NCI-H774 (cell line): ENCODE results near the gene APOBEC3F.
"Not testable (repeated sequence)": the region's sequence is repeated elsewhere in the genome, so short reads cannot be mapped to it uniquely, and the experiment has no call there.

Experiments
- DNase-seq: peaks from one replicate; lab custom pipeline; 2025; lab: John Stamatoyannopoulos, UW

Gene APOBEC3F

DNA sequence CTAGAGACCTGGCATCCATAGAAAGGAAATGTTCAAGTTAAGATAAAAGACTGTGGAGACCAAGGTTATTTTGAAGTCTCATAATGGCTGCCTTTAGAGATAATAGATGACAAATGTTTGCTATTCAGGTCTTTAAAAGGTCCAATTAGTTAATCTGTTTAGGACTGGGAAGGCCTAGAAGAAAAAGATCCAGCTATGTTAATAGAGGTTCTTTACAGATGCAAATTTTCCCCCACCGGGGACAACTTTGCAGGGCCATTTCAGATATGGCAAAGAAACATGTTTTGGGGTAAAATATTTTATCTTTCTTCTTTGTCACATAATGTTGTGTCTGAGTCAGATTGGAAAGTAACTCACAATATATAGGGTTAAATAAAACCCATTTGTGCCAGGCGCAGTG, 33.3 kb downstream of the APOBEC3F start:
- no peak for DNase-seq

DNA sequence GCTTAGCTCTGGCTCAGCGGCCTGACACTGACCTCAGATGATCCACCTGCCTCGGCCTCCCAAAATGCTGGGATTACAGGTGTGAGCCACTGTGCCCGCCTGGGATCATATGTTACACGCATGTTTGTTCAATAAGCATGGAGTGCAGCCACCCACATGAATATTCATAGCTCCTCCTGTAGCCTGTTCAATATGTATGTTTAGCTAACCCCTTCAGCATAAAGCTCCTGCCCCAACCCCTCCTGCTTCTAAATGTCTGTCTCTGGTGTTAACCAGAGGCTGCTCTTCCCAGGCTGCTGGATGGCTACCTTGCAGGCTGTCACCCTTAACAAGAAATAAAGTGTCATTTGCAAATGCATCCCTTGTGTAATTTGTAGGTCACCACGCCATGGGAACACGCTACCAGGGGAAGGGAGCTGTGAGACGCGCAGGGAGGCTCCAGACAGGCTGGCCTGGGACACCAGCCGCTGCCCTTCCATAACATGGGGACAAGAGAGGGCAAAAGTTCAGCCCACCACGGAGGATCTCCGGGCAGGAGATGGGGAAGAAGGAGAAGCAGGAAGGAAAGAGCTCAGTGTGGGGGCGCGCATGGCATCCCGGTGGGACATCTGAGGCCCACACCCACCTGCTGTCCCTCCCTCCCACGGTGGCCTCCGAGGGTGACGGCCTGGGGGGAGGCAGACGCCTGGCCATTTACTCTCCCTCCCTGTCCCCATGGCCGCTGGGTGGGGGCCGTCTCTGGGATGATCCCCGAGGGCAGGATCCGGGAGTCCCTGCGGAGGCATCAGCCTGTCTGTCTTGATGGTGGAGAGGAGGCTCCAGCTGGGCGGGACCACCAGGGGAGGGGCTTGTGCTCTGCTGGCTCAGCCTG, 35.7 kb downstream of the APOBEC3F start:
- not testable (repeated sequence) for DNase-seq

DNA sequence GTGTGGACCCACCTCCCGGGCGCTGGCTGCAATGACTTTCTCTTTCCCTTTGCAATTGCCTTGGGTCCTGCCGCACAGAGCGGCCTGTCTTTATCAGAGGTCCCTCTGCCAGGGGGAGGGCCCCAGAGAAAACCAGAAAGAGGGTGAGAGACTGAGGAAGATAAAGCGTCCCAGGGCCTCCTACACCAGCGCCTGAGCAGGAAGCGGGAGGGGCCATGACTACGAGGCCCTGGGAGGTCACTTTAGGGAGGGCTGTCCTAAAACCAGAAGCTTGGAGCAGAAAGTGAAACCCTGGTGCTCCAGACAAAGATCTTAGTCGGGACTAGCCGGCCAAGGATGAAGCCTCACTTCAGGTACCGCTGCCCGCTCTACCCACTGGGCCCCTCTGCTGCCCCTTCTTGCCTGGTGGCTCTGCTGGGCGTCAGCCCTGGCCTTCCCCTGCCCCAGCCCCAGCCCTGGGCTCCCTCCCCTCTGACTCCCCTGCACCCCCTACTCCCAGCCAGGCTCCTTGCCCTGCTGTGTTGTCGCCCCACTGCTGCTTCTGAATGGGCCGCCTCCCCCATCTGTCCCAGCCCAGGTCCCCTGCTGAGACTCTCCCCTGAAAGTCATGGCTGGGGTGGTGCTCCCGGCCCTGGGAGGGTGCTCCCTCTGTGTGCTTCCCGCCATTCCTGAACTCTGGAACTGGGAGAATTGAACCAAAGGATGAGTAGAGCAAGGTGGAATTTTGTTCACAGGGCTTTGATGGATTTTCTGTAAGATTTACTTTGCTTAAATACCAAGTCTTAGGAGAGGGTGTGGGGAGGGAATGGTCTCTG, 36.6 kb downstream of the APOBEC3F start, which contains the start of gene APOBEC3G:
TSS of gene APOBEC3G (plus strand) at position 250 of the 815 bp plus-strand sequence. CDS start at position 337, 87 bp downstream.
- DNase-seq: not testable (repeated sequence)

DNA sequence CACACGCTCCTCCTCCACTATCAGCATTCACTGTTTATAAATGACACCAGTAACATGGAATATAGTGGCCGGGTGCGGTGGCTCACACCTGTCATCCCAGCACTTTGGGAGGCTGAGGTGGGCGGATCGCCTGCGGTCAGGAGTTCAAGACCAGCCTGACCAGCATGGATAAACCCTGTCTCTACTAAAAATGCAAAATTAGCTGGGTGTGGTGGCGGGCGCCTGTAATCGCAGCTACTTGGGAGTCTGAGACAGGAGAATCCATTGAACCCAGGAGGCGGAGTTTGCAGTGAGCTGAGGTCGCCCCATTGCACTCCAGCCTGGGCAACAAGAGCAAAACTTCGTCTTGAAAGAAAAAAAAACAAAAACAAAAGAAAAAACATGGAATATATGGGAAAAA, 37.2 kb downstream of the APOBEC3F start:
- DNase-seq: not testable (repeated sequence)

DNA sequence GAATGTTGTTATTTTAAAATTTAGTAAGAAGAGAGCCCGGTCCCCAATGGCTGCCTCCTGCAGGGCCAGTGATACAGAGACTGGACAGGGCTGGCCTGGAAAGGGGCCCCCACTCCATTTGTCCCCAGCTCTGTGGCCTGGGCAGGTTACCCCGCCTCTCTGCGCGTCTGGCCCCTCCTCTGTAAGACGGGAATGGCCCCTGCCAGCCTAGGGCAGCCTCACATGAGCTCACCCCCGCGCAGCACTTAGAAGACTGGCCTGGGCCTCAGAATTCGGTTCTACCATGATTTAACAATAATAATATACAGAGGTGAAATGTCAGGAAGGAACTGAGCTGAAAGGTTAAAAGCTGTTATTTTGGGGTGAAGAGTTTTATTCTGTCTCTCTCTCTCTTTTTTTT, 37.7 kb downstream of the APOBEC3F start:
- no peak for DNase-seq

DNA sequence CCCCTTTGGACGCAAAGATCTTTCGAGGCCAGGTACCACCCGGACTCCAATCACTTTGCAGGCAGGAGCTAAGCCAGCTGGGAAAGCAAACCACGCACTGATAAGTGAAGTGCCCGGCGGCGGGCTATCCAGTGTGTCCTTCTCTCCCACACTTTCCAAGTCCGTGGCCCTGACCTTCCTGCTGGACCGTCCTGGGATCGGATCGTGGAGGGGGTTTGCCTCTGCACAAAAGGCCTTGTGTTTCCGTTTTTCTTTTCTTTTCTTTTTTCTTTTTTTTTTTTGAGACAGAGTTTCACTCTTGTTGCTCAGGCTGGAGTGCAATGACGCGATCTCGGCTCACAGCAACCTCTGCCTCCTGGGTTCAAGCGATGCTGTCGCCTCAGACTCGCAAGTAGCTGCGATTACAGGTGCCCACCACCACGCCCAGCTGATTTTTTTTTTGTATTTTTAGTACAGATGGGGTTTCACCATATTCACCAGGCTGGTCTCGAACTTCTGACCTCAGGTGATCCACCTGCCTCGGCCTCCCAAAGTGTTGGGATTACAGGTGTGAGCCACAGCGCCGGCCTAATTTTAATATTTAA, 38.5 kb downstream of the APOBEC3F start:
- not testable (repeated sequence) for DNase-seq

DNA sequence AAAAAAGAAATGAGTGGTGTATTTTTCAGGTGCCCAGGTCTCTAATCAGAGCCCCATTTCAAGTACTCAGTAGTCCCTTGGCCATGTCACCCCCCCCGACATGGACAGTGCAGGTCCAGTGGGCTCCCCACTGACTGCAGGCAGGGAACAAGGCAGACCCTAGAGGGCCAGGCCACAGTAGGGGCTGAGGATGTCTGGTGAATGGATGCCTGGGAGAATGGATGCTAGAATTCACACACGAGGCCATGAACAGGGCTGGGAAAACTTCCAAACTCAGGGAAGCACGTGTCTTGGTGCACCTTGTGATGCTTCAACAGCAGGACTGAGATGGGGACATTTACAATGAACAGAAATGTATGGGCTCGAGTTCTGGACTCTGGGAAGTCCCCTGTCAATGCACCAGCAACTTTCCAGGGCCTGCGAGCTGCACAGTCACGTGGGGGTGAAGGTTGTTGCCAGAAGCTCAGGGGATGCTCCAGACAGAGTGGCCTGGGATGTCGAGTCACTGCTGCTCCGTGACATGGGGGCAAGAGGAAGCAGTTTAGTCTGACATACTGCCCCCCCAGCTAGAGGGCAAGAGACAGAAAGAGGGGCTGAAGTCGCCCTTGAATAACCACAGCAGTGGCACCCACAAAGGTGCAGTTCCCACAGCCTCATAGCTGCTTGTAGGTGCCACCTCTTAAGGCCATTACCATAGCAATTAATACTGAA, 39.5 kb downstream of the APOBEC3F start:
- DNase-seq: no peak

DNA sequence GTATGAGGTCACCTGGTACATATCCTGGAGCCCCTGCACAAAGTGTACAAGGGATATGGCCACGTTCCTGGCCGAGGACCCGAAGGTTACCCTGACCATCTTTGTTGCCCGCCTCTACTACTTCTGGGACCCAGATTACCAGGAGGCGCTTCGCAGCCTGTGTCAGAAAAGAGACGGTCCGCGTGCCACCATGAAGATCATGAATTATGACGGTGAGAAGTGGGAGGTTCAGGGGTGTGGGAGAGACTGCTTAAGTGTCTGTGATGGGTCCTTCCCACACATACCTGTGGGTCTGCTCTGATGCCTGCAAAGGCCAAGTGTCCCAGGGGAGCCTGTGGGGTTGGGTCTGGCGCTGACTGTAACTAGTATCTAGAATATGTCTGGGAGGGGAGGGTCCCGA, 40.4 kb downstream of the APOBEC3F start:
- DNase-seq: no peak

DNA sequence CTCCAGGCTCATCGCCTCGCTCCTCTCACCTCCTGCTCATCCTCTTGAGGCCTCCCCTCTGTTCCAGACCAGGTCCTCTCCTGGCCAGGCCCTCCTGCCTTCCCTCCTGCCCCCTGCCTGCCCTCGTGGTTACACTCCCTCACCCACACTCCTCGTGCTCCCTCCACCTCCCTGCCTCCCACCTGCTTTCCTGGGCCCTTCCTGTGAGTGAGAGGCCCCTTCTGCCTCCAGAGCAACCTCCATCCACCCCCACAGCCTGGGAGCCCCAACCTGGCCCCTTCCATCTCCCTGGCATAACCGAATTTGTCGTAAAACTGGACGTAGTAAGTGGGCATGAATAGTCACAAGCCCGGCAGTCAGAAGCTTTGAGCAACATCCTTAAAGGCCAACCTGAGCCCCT, 40.9 kb downstream of the APOBEC3F start:
- no peak for DNase-seq

DNA sequence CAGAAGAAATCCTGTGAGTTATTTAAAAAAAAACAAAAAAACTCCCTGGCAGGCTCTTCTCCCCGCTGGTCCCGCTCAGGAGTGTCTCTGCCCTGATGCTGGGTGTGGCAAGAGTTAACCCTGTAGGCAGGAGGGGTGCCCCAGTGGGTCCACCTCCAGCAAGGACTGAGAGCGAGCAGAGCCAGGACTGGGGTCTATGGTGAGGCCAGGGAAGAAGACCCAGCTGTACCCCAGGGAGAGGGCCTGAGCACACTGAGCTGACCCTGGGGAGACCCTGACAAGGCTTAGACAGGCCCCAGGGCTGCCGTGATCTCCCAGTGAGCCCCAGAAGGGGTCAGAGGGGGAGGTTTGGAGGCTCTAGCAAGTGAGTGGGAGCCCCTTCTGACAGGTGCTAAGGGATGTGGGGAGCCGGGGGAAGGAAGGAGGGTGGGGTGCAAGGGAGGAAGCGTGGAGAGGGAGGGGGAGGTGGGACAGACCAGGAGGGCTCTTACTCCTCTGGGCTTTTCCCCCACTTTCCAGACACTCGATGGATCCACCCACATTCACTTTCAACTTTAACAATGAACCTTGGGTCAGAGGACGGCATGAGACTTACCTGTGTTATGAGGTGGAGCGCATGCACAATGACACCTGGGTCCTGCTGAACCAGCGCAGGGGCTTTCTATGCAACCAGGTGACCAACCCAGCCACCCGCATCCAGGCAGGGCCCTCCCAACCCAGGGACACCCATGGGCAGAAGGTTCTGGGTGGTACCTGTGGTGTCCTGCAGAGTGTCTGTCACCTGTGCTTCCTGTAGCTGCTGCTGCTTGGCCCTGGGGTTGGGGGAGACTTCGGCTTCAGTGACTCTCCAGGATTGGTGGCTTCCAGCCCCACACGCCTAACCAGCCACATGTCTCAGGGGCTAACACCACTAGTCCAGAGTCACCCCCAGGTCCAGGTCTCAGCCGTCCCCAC, 42.8 kb downstream of the APOBEC3F start:
- DNase-seq: no peak

DNA sequence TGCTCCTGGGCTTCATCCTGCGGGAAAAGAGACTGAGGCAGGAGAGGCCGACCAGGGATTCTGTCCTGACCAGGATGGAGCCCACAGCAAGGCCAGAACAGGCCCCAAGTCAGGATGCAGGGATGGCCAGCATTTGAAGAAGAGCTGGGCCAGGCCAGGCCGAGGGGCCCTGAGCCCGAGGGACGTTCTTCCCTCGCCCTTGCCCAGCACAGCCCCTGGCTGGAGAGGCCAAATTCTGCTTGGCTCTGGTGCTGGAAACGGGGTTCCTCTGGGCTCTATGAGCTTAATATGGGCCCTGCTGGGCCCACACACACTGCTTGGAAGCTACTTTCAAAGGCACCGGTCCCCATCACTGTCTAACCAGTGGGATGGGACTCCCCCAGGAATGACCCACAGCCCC, 44.0 kb downstream of the APOBEC3F start:
- no peak for DNase-seq

DNA sequence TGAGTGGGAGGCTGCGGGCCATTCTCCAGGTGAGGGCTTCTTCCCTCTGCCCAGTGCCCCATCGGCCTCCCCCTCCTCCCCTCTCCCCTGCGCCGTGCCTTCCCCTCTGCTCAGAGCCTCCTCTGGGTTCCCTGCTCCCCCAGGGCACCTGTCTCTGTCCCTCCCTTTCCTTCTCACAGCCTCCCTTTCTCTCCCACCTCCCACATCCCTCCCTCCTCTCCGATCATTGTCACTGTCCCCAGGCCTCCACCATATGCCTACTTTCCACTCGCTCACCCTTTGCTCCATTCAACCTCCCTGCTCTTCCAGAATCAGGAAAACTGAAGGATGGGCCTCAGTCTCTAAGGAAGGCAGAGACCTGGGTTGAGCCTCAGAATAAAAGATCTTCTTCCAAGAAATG, 46.4 kb downstream of the APOBEC3F start:
- DNase-seq: no peak

DNA sequence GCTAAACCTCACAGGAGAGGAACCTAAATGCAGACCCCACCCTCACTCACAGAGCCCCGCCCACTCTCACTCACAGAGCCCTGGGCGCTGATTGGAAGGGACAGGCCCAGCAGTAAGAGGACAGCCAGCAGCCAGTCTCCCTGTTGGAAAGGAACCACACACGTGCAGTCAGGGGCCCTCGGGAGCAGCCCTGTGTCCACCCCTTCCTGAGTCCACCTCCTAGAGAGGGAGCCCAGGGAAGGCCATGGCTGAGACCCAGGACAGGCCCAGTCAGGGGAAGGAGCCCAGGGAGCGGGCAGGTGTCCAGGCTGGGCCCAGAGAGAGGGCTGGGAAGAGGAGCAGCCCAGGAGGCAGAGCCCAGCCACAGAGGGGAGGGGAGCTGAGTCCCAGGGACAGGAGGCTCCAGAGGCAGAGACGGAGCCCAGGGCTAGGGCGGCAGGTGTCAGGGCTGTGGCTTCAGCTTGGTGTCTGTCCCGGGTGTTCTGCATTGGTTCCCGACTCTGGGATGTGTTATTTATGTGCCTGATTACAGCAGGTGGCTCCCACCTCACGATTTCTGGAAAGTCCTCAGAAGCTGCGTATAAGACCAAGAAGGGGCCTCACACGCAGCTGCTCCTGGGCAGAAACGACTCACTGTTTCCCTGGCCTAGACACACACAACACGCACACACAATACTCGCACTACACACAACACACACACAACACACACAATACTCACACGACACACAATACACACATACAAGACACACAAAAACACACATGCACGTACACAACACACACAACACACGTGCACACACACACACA, 47.4 kb downstream of the APOBEC3F start:
- peak; percentile 2 for DNase-seq

DNA sequence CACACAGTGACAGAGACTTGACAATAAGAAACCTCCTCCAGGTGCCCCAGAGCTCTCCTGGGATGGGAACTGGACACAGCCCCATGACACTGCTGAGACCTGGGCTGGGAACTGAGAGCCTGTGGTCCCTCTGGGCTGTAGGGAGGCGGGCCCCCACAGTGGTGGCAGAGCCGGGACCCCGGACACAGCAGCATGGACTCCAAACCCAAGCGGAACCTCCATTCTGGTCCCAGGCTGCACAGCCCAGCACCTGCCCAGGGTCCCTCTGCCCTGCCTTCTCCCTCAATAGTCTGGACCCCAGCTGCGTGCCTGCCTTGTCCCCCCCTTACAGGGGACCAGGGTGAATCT, 48.0 kb downstream of the APOBEC3F start:
- no peak for DNase-seq

DNA sequence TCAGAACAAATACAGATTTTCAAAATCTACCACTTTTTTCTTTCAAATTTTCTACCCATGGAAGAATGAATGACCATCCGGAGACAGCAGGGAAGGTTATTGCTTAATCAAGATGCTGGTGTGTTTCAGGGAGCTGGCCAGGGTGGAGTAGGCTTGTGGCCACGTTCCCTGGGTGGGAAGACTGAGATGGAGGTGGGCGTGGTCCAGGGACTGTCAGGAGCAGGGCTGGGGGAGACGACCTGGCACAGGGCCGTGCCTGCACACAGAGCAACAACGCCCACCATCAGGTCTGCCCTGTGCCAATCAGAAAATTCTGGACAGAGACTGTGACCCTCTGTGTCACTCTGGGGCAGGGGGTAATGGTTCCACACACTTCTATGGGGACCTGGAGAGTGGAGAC, 49.3 kb downstream of the APOBEC3F start:
- no peak for DNase-seq

DNA sequence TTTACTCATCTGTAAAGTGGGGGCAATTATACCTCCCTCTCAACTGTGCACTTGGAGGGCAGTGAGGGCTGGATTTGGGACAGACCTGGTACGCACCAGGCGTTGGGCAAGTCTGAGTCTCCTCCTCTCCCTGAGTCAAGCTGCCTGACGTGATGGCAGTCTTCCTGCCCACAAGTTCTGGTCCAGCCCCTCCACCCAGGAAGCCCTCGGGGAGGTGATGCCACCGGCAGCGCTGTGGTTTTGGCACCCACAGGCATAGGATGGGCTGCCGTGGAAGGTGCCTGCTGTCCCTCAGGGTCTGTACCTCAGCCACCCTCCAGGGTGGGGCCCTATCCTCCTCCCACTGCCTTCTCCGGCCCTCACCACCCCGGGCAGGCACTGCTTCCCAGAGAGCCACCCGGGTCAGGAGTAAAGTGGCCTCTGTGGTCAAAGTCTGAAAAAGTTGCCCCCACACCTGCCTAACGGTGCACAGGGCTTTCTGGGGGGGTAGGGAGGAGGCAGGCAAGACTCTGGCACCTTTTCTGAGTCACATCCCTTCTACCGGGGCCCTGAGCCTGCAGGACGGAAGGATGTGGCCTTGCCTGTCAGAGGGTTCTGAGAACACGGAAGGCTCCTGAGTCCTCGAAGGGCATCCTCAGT, 49.9 kb downstream of the APOBEC3F start:
- no peak for DNase-seq

DNA sequence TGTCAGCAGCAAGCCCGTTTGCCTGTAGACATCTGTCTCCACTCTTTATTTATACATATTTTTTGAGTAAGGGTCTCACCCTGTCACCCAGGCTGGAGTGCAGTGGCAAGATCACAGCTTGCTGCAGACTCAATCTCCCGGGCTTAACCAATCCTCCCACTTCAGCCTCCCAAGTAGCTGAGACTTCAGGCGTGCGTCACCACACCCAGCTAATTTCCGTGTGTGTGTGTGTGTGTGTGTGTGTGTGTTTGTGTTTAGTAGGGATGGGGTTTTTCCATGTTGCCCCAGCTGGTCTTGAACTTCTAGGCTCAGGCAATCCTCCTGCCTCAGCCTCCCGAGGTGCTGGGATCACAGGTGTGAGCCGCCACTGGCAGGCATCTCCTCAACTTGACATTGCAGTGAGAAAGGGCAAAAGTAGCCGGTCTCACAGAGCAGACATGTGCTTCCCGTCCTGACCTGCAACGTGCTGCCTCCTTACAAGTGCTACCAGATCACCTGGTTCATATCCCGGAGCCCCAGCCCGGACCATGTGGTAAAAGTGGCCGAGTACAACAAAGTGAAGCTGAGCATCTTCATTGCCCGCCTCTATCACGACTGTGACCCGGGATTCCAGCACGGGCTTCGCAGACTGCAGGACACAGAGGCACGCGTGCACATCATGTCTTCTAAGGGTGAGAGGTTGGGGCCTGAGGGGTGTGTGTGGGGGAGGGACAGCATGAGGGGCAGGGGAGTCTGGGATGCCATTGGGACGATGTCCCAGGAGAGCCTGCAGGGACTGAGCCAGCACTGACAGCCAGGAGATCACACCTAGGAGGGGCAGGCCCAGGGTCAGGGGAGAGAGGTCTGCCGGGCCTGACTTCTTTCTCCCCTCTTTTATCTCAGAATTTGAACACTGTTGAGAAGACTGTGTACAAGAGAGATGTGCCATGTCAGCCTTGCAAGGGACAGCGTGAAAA, 50.7 kb downstream of the APOBEC3F start:
- no peak for DNase-seq

DNA sequence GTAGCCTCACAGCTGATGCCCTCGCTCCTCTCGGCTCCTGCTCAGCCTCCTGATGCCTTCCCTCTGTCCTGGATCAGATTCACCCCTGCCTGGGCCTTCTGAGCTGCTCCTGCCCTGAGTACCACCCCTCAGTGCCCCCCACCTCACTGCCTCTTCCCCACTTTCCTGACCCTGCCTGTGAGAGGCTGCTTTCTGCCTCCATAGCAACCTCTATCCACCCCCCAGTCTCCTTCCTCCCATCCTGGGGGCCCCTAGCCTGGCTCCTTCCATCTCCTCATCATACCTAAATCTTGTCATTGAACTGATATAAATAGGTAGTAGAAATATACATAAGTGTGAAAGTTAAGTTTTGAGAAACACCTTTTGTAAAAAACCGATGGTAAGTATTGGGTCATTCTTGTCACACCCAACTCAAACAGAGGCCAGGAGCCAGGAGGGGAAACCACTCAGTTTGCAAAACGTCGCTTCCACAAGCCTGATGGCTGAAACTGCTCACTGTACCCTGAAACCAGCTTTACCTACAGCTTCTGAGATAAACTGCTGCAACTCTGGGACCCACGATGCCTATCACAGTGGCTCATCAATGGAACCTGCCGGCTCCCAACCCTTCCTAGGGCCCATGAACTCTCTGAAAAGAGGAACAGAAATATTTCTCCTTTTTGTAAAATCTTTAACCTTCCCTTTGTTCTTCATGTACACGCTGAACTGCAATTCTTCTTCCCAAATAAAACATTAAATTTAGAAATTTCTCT, 51.6 kb downstream of the APOBEC3F start:
- DNase-seq: no peak
